ENCODE measurements around the gene AKAP17A. TPM values are rescaled to one million over a fixed set of nuclear protein-coding genes. Genes with fewer than 3 reads are reported as not detected.

Gene AKAP17A
- total and polyA plus RNA-seq, 3 experiments from 2014 or later = 52.1 to 74.5 (median 73.0) TPM

DNA sequence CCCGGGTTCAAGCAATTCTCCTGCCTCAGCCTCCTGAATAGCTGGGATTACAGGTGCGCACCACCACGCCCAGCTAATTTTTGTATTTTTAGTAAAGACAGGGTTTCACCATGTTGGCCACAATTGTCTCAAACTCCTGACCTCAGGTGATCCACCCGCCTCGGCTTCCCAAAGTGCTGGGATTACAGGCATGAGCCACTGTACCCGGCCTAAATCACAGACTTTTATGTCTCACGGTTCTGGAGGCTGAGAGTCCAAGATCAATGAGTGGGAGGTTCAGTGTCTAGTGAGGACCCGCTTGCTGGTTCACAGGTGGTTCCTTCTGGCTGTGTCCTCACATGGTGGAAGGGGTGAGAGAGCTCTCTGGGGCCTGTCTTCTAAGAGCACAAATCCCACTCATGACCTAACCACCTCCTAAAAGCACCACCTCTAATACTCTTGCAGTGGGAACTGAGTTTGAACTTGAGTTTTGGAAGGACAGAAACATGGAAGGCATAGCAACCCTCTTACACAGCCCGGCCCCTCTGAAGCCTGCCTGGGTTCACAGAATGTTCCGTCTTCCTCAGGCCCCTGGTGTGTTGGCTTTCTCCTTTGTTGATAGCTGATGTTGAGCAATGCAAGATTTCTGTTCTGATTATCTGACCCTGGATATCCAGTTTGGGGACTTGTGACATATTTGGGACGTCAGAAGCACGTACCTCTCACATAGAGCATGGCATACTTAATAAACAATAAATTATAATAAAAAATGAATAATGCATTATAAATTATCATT, 1.9 kb upstream of the AKAP17A start:
- Histone ChIP-seq H3K27me3 (ENCODE audit: insufficient read depth, low read length, poor library complexity, severe bottlenecking) (no peaks in the 10 kb centered on the region), H3K36me3 (ENCODE audit: insufficient read depth, low read length) (peaks cover 10% of the 10 kb centered on the region), H3K4me1 (ENCODE audit: insufficient read depth, low read length) (peaks cover 23% of the 10 kb centered on the region), H3K4me3 (ENCODE audit: low read length) (no peak overlapping the region), H3K9me3 (ENCODE audit: low read length) (no peaks in the 10 kb centered on the region), H3K27ac (ENCODE audit: low read depth, low read length) (no peak overlapping the region)
- H3K36me3 Mint-ChIP-seq = peaks cover 0 to 23% (median 0%) of the 10 kb centered on the region in 3 donors
- H3K4me3 Mint-ChIP-seq = peak overlapping the region in 1 of 7 donors; percentile 64
- no peak for DNase-seq
- H3K27ac Mint-ChIP-seq = peak overlapping the region in 6 of 8 donors; percentile 25 to 86 (median 63)
- peaks cover 18 to 36% (median 24%) of the 10 kb centered on the region in 3 donors for H3K4me1 Mint-ChIP-seq
- H3K27me3 Mint-ChIP-seq = peaks cover 0 to 3% of the 10 kb centered on the region in 2 donors
- POLR2A ChIA-PET = no interaction called here
- CTCF ChIA-PET = no interaction called here
- no peaks in the 10 kb centered on the region for H3K9me3 Mint-ChIP-seq

DNA sequence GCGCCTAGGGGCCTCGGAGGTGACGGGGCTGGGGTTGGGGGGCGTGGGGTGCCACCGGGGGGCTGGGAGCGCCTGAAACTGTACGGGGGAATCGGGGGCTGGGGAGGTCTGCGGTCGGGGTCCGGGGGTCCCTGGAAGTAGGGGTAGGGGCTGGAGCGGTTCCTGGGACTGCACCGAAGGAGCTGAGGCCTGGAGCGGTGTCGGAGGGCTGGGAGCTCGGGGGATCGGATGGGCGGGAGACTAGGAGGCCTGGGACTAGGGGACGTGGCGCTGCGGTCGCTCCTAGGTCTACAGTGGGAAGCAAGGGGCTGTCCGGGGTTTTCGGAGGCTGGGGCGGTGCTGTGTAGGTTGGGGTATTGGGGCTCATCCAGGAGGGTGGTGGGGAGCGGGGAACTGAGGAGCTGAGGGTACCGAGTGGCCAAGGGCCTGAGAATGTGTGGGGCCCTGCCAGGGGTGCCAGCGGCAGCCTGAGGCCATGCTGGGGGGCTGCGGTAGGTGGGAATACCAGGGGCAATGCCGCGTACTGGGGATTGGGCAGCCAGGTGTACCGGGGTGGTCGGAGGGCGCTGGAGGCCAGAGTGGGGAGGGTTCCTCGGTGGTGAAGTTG, 562 bp downstream of the AKAP17A start:
- POLR2A ChIA-PET = no interaction called here
- CTCF ChIA-PET = no interaction called here

DNA sequence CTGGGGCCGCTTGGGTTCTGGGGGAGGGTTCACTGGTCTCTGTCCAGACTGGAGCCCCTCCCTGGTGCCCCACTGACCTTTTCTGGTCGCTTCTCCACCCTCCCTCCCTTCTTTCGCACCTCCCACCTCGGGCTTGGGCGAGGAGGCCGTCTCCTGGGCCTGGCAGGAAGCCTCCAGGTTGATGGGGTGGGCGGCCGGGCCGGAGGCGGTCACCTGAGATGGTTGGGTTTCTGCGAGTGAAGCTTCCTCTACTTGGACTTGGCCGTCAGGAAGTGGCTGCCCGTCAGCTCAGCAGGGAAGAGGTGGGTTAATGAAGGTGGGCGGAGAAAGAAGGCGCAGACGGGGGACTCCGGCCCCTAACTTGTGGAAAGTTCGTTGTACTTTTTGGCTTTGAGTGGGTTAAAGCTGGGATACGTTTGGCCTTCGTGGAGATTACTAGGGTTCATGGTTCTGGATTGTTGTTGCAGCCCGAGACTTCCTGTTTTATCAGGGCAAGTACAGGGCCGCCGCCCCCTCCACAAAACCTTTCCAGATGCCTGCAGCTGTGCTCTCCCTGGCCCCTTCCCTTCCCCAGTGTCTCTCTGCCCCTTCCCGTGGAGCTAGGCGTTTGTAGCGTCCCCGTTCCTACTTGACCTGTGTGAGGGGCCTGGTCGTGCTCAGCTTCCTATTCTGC, 1.2 kb downstream of the AKAP17A start:
- Histone ChIP-seq H3K36me3 (ENCODE audit: insufficient read depth, low read length) (peaks cover 40% of the 10 kb centered on the region), H3K4me3 (ENCODE audit: low read length) (peak overlapping the region; percentile 73), H3K27ac (ENCODE audit: low read depth, low read length) (peak overlapping the region; percentile 76), H3K9me3 (ENCODE audit: low read length) (no peaks in the 10 kb centered on the region), H3K27me3 (ENCODE audit: insufficient read depth, low read length, poor library complexity, severe bottlenecking) (no peaks in the 10 kb centered on the region), H3K4me1 (ENCODE audit: insufficient read depth, low read length) (peaks cover 20% of the 10 kb centered on the region)
- peak overlapping the region; percentile 81 to 97 (median 94) for H3K27ac Mint-ChIP-seq
- H3K27me3 Mint-ChIP-seq = peaks cover 0 to 3% of the 10 kb centered on the region in 2 donors
- H3K36me3 Mint-ChIP-seq = peaks cover 0 to 49% (median 2%) of the 10 kb centered on the region in 3 donors
- ChIA-PET POLR2A (no interaction called here), CTCF (no interaction called here)
- no peak for DNase-seq
- peaks cover 27 to 45% (median 36%) of the 10 kb centered on the region in 3 donors for H3K4me1 Mint-ChIP-seq
- H3K9me3 Mint-ChIP-seq = no peaks in the 10 kb centered on the region
- H3K4me3 Mint-ChIP-seq = peak overlapping the region; percentile 90 to 98 (median 92)

More for the DNA sequence above, 562 bp downstream of the AKAP17A start:
- H3K4me1 Mint-ChIP-seq = peaks cover 27 to 46% (median 35%) of the 10 kb centered on the region in 3 donors
- Histone ChIP-seq H3K9me3 (ENCODE audit: low read length) (no peaks in the 10 kb centered on the region), H3K36me3 (ENCODE audit: insufficient read depth, low read length) (peaks cover 34% of the 10 kb centered on the region), H3K4me1 (ENCODE audit: insufficient read depth, low read length) (peaks cover 21% of the 10 kb centered on the region), H3K27me3 (ENCODE audit: insufficient read depth, low read length, poor library complexity, severe bottlenecking) (no peaks in the 10 kb centered on the region), H3K27ac (ENCODE audit: low read depth, low read length) (peak overlapping the region; percentile 76), H3K4me3 (ENCODE audit: low read length) (peak overlapping the region; percentile 73)
- peak overlapping the region; percentile 76 to 98 (median 94) for H3K27ac Mint-ChIP-seq
- H3K27me3 Mint-ChIP-seq = peaks cover 0 to 3% of the 10 kb centered on the region in 2 donors
- peak in 2 of 5 donors; percentile 16 to 17 for DNase-seq
- H3K4me3 Mint-ChIP-seq = peak overlapping the region; percentile 90 to 98 (median 92)
- peaks cover 0 to 42% (median under 1%) of the 10 kb centered on the region in 3 donors for H3K36me3 Mint-ChIP-seq
- H3K9me3 Mint-ChIP-seq = no peaks in the 10 kb centered on the region

DNA sequence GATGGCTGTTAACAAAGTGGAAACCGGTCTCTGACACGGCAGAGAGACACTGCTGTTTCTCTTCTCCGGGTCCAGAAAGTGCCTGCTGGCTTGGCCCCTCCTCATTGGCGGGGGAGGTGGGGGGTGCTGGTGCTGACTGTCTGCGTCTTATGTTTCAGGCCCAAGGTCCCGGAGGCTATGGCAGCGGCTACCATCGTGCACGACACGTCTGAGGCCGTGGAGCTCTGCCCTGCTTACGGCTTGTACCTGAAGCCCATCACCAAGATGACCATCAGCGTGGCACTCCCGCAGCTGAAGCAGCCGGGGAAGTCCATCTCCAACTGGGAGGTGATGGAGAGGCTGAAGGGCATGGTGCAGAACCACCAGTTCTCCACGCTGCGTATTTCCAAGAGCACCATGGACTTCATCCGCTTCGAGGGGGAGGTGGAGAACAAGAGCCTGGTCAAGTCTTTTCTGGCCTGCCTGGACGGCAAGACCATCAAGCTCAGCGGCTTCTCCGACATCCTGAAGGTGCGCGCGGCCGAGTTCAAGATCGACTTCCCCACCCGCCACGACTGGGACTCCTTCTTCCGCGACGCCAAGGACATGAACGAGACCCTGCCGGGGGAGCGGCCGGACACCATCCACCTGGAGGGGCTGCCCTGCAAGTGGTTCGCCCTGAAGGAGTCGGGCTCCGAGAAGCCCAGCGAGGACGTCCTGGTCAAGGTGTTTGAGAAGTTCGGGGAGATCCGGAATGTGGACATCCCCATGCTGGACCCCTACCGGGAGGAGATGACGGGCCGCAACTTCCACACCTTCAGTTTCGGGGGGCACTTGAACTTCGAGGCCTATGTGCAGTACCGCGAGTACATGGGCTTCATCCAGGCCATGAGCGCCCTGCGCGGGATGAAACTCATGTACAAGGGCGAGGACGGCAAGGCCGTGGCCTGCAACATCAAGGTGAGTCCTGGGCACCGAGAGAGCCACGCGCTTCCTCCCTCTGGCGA, 2.2 kb downstream of the AKAP17A start:
- no peak overlapping the region for H3K27ac ChIP-seq (ENCODE audit: low read depth, low read length)
- peak in 1 of 5 donors; percentile 50 for DNase-seq
- H3K4me1 ChIP-seq (ENCODE audit: insufficient read depth, low read length) = peaks cover 20% of the 10 kb centered on the region
- peak overlapping the region; percentile 73 for H3K4me3 ChIP-seq (ENCODE audit: low read length)
- Mint-ChIP-seq H3K36me3 (peaks cover 0 to 58% (median 2%) of the 10 kb centered on the region in 3 donors), H3K4me3 (peak overlapping the region; percentile 90 to 98 (median 92)), H3K27me3 (peaks cover 0 to 3% of the 10 kb centered on the region in 2 donors), H3K27ac (peak overlapping the region; percentile 75 to 97 (median 92)), H3K4me1 (peaks cover 27 to 45% (median 37%) of the 10 kb centered on the region in 3 donors), H3K9me3 (no peaks in the 10 kb centered on the region)
- H3K9me3 ChIP-seq (ENCODE audit: low read length) = no peaks in the 10 kb centered on the region
- H3K27me3 ChIP-seq (ENCODE audit: insufficient read depth, low read length, poor library complexity, severe bottlenecking) = no peaks in the 10 kb centered on the region
- H3K36me3 ChIP-seq (ENCODE audit: insufficient read depth, low read length) = peaks cover 48% of the 10 kb centered on the region
- ChIA-PET POLR2A (no interaction called here), CTCF (no interaction called here)

DNA sequence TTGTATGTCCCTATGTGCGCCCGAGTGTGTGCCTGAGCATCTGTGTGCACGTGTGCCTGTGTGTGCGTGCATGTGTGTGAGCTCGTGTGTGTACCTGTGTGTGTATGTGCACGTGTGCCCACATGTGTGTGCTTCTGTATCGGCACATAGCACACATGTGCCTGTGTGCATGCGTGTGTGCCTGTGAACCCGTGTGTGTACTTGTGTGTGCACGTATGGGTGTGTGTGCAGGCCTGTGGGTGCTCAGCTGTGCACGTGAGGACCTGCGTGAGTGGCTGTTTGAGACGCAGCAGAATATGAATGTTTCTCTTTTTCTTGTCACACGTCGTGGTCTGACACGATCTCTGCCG, 4.3 kb downstream of the AKAP17A start:
- no peak overlapping the region for H3K4me3 ChIP-seq (ENCODE audit: low read length)
- peak overlapping the region in 4 of 7 donors; percentile 39 to 81 (median 53) for H3K4me3 Mint-ChIP-seq
- H3K27ac Mint-ChIP-seq = peak overlapping the region in 2 of 8 donors; percentile 57 to 77
- peaks cover 3 to 76% (median 5%) of the 10 kb centered on the region in 3 donors for H3K36me3 Mint-ChIP-seq
- ChIA-PET CTCF (no interaction called here), POLR2A (no interaction called here)
- H3K9me3 Mint-ChIP-seq = no peaks in the 10 kb centered on the region
- peaks cover 0 to 2% of the 10 kb centered on the region in 2 donors for H3K27me3 Mint-ChIP-seq
- H3K4me1 Mint-ChIP-seq = peaks cover 27 to 43% (median 34%) of the 10 kb centered on the region in 3 donors
- no peak for DNase-seq
- H3K27me3 ChIP-seq (ENCODE audit: insufficient read depth, low read length, poor library complexity, severe bottlenecking) = no peaks in the 10 kb centered on the region
- peaks cover 58% of the 10 kb centered on the region for H3K36me3 ChIP-seq (ENCODE audit: insufficient read depth, low read length)
- H3K9me3 ChIP-seq (ENCODE audit: low read length) = no peaks in the 10 kb centered on the region
- no peak overlapping the region for H3K27ac ChIP-seq (ENCODE audit: low read depth, low read length)
- H3K4me1 ChIP-seq (ENCODE audit: insufficient read depth, low read length) = peaks cover 20% of the 10 kb centered on the region

DNA sequence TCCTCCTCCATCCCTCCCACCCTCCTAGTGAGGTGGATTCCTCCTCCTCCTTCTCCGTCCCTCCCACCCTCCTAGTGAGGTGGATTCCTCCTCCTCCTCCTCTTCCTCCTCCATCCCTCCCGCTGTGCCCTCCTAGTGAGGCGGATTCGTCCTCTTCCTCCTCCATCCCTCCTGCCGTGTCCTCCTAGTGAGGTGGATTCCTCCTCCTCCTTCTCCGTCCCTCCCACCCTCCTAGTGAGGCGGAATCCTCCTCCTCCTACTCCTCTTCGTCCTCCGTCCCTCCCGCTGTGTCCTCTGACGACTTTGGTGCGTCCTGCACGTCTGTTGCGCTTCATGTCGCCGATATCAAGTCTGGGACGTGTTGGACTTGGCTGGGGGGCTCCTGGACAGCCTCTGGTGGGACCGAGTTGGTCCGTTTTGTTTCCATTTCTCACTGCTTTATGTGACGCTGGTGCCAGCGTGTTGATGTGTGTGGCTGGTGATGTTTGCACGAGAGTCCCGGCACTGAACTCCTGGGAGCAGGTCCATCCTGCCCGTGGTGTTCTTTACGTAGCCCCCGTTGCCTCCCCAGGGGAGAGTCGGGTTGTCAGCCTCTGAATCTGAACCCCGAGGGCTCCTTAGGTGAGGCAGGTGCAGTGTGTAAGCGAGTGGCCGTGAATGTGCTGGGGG, 5.4 kb downstream of the AKAP17A start:
- no peaks in the 10 kb centered on the region for H3K9me3 Mint-ChIP-seq
- H3K4me1 Mint-ChIP-seq = peaks cover 27 to 40% (median 34%) of the 10 kb centered on the region in 3 donors
- ChIA-PET POLR2A (no interaction called here), CTCF (no interaction called here)
- no peak overlapping the region for H3K4me3 ChIP-seq (ENCODE audit: low read length)
- H3K27ac ChIP-seq (ENCODE audit: low read depth, low read length) = no peak overlapping the region
- DNase-seq = no peak
- no peaks in the 10 kb centered on the region for H3K9me3 ChIP-seq (ENCODE audit: low read length)
- H3K27ac Mint-ChIP-seq = peak overlapping the region in 2 of 8 donors; percentile 61 to 67
- H3K4me1 ChIP-seq (ENCODE audit: insufficient read depth, low read length) = peaks cover 20% of the 10 kb centered on the region
- peaks cover 61% of the 10 kb centered on the region for H3K36me3 ChIP-seq (ENCODE audit: insufficient read depth, low read length)
- H3K36me3 Mint-ChIP-seq = peaks cover 8 to 83% (median 8%) of the 10 kb centered on the region in 3 donors
- H3K27me3 Mint-ChIP-seq = peaks cover 0 to 2% of the 10 kb centered on the region in 2 donors
- no peaks in the 10 kb centered on the region for H3K27me3 ChIP-seq (ENCODE audit: insufficient read depth, low read length, poor library complexity, severe bottlenecking)
- H3K4me3 Mint-ChIP-seq = peak overlapping the region in 1 of 7 donors; percentile 29

All from CD8-positive, alpha-beta memory T cell (primary cell).